ENCODE measurements around the gene SLC1A4.

The SLC1A4 gene

DNA sequence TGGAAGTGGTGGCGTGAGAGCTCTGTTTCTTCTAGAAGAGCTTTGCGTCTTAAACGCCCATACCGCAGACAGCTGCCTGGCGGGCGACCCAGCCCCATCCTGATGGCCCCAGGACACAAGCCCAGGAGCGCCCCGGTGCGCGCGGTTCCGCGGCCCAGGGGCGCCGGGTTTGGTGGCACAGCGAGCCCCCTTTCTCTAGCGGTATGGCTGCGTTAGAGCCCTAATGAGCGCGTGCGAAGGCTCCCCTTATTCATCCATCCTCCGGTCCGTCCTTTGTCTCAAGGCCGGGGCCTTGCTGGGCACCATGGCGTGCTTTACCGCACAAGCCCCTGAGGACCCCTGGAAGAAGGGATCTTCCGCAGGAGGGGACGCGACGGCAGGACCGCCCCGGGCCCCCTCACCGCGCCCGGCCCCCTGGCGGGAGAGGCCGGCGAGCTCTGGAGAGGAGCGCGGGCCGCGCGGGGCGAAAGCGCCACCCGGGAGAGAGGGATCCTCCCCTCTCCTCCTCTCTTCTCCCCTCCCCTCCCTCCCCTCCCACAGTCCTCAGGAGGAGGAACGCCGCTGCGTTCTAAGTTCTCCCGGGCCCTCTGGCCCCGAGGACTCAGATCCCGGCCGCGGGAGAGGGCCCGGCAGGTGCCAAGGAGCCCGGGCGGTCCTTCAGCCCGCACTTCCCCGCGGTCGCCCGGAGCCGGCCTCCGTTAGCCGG lies 626 bp upstream of the SLC1A4 start:
- peak; percentile 91 for DNase-seq

GRCh38 chr2:64989982-64990614 lies 899 bp downstream of the SLC1A4 start:
- Histone ChIP-seq H3K9me2 (replicated peaks; ENCODE audit: insufficient read depth, low read length) (no peaks in the 10 kb centered on the region), H3K27me3 (replicated peaks; ENCODE audit: insufficient read depth, low read length) (no peaks in the 10 kb centered on the region), H4K20me1 (ENCODE audit: insufficient read depth, low read length) (peaks cover 34% of the 10 kb centered on the region), H2AFZ (ENCODE audit: low read length) (no peak overlapping the region), H3K4me1 (ENCODE audit: low read length) (peaks cover 35% of the 10 kb centered on the region), H3K4me3 (ENCODE audit: low read length) (peak overlapping the region; percentile 98), H3K36me3 (replicated peaks; ENCODE audit: insufficient read depth, low read length) (no peaks in the 10 kb centered on the region; the same call in 1 of the 2 replicates), H3K9me3 (replicated peaks; ENCODE audit: insufficient read depth, low read length) (no peaks in the 10 kb centered on the region), H3F3A (ENCODE audit: insufficient read depth, low read length) (peaks cover 33% of the 10 kb centered on the region), H3K4me2 (ENCODE audit: low read depth, low read length) (peak overlapping the region; percentile 72), H3K9ac (ENCODE audit: low read length) (peak overlapping the region; percentile 98), H3K79me2 (ENCODE audit: low read length) (peaks cover 80% of the 10 kb centered on the region), H3K27ac (ENCODE audit: low read length) (peak overlapping the region; percentile 88)
- TF ChIP-seq CTCF (IDR thresholded peaks at IDR 0.05; ENCODE audit: low read length) (no peak), EZH2 (optimal IDR thresholded peaks at IDR 0.05; ENCODE audit: low read depth, low read length) (no peak), EZH2phosphoT487 (IDR thresholded peaks at IDR 0.05; ENCODE audit: low read length) (no peak)
- peak; percentile 40 for DNase-seq

More for the DNA sequence above, 626 bp upstream of the SLC1A4 start:
- peaks cover 33% of the 10 kb centered on the region for H3F3A ChIP-seq (ENCODE audit: insufficient read depth, low read length)
- TF ChIP-seq CTCF (IDR thresholded peaks at IDR 0.05; ENCODE audit: low read length) = peak; percentile 28; the same call in 1 of the 2 replicates
- TF ChIP-seq EZH2phosphoT487 (IDR thresholded peaks at IDR 0.05; ENCODE audit: low read length) = no peak
- no peak for TF ChIP-seq EZH2 (optimal IDR thresholded peaks at IDR 0.05; ENCODE audit: low read depth, low read length)
- peak overlapping the region; percentile 94 for H3K9ac ChIP-seq (ENCODE audit: low read length)
- no peaks in the 10 kb centered on the region for H3K27me3 ChIP-seq (replicated peaks; ENCODE audit: insufficient read depth, low read length)
- H3K79me2 ChIP-seq (ENCODE audit: low read length) = peaks cover 65% of the 10 kb centered on the region
- H3K9me2 ChIP-seq (replicated peaks; ENCODE audit: insufficient read depth, low read length) = no peaks in the 10 kb centered on the region
- H3K36me3 ChIP-seq (replicated peaks; ENCODE audit: insufficient read depth, low read length) = no peaks in the 10 kb centered on the region; the same call in 1 of the 2 replicates
- H3K4me2 ChIP-seq (ENCODE audit: low read depth, low read length) = peak overlapping the region; percentile 60
- peak overlapping the region; percentile 73 for H3K4me3 ChIP-seq (ENCODE audit: low read length)
- H4K20me1 ChIP-seq (ENCODE audit: insufficient read depth, low read length) = peaks cover 22% of the 10 kb centered on the region; the same call in 1 of the 2 replicates
- no peak overlapping the region for H2AFZ ChIP-seq (ENCODE audit: low read length)
- H3K27ac ChIP-seq (ENCODE audit: low read length) = peak overlapping the region; percentile 95
- H3K9me3 ChIP-seq (replicated peaks; ENCODE audit: insufficient read depth, low read length) = no peaks in the 10 kb centered on the region
- H3K4me1 ChIP-seq (ENCODE audit: low read length) = peaks cover 21% of the 10 kb centered on the region

DNA sequence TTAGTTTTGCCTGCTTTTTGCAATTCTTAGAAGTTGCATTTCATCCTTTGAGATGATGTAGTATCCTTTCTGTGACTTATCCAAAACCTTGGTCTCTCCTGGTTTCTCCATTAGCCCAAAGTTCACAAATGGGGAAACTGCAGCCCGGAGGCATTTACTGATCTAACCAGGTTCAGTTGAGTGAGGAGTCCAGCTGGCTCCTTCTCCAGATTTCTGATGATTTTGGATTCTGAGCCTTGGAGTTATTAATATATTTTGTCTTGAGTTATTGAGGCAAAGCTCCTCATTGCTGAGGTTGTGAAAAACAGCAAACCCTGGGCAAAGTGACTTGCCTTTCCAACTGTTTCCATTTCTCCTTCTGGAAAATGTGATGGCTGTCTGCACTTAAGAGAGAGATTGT lies 1.7 kb downstream of the SLC1A4 start:
- H3K9me2 ChIP-seq (replicated peaks; ENCODE audit: insufficient read depth, low read length) = no peaks in the 10 kb centered on the region
- TF ChIP-seq EZH2 (optimal IDR thresholded peaks at IDR 0.05; ENCODE audit: low read depth, low read length) (no peak), EZH2phosphoT487 (IDR thresholded peaks at IDR 0.05; ENCODE audit: low read length) (no peak), CTCF (IDR thresholded peaks at IDR 0.05; ENCODE audit: low read length) (no peak)
- H4K20me1 ChIP-seq (ENCODE audit: insufficient read depth, low read length) = peaks cover 42% of the 10 kb centered on the region
- H3K36me3 ChIP-seq (replicated peaks; ENCODE audit: insufficient read depth, low read length) = no peaks in the 10 kb centered on the region; the same call in 1 of the 2 replicates
- peak overlapping the region; percentile 88 for H3K27ac ChIP-seq (ENCODE audit: low read length)
- H3K9ac ChIP-seq (ENCODE audit: low read length) = peak overlapping the region; percentile 98
- no peaks in the 10 kb centered on the region for H3K27me3 ChIP-seq (replicated peaks; ENCODE audit: insufficient read depth, low read length)
- peak overlapping the region; percentile 72 for H3K4me2 ChIP-seq (ENCODE audit: low read depth, low read length)
- DNase-seq = peak; percentile 21
- peaks cover 40% of the 10 kb centered on the region for H3K4me1 ChIP-seq (ENCODE audit: low read length)
- H3K4me3 ChIP-seq (ENCODE audit: low read length) = peak overlapping the region; percentile 98
- peaks cover 88% of the 10 kb centered on the region for H3K79me2 ChIP-seq (ENCODE audit: low read length)
- peaks cover 33% of the 10 kb centered on the region for H3F3A ChIP-seq (ENCODE audit: insufficient read depth, low read length)
- H2AFZ ChIP-seq (ENCODE audit: low read length) = no peak overlapping the region
- no peaks in the 10 kb centered on the region for H3K9me3 ChIP-seq (replicated peaks; ENCODE audit: insufficient read depth, low read length)
